ENCODE data around the gene LRRC8D.

Gene LRRC8D

DNA sequence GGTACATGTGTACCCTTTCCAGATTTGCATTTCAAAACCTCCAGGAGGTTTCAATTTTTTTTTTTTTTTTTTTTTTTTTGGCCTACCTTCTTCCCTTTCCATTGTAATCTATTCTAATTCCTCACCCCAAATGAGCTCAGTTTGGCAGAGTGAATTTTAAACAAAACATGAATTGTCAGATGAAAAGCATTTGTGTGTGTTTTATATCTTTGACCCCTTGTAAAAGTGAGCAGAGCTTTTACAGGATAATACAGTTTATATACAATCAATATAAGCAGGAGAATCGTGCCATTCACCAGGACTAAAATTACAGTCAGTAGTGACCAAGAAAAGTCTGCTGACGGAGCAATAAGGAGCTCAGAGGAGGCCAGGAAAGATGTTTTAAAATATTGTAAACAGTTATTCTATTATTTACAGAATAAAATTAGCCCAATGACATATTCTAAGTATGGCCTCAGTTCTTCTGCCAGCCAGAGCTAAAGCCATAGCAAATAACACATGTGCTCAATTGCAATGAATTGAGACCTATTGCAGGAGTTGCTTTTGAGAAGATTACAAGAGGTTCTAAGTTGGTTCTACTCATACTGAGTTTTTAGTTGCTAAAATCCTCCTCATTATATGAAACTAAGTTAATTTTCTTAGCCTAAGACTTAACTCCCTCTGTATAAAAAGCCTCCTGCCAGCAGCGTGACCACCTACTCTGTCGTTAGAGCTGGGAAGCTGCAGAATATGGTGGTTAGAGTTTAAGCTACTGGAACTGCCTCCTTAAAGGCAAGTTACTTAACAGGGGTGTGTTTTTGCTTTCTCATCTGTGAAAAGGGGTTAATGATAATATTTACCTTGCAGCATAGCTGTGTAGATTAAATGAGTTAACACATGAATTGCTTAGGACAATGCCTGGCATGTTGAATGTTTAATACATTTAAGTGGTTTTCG lies 123.3 kb downstream of the LRRC8D start:
- DNase-seq, result no peak

DNA sequence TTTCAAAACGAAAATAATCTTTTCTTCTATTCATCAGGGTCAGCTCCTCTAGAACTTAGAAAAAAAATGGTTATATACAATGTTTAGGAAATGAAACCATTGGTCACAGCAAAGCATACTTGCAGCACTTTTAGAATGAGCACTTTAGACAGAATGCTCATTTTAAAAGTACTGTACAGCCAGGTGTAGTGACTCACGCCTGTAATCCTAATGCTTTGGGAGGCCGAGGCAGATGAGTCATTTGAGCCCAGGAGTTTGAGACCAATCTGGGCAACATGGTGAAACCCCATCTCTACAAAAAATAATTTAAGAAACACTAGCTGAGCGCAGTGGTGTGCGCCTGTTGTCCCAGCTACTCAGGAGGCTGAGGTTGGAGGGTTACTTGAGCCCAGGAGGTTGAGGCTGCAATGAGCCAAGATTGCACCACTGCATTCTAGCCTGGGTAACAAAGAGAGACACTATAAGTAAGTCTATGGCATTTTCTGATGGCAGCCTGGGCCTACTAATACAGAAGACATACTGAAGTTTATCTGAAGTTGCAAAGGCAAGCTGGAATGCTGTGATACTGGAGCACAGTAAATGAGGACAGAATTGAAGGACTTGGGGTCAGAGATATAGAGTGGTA lies 125.1 kb downstream of the LRRC8D start:
- DNase-seq, result peak; percentile 45

DNA sequence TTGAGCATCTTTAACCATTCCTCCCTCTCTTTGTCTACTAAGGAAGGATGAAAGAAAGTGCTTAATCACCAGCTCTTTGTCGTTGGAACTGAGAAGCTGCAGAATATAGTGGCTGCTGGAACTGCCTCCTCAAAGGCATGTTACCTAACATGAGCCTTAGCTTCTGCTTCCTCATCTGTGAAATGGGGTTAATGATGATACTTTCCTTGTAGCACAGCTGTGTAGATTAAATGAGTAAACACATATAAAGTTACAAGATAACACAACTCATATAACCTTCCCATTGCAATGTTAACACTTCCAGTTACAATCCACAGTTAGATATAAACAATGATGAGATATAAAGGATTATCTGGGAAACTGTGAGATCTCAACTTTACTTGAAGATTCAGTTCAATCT lies 125.7 kb downstream of the LRRC8D start:
- DNase-seq, result no peak

DNA sequence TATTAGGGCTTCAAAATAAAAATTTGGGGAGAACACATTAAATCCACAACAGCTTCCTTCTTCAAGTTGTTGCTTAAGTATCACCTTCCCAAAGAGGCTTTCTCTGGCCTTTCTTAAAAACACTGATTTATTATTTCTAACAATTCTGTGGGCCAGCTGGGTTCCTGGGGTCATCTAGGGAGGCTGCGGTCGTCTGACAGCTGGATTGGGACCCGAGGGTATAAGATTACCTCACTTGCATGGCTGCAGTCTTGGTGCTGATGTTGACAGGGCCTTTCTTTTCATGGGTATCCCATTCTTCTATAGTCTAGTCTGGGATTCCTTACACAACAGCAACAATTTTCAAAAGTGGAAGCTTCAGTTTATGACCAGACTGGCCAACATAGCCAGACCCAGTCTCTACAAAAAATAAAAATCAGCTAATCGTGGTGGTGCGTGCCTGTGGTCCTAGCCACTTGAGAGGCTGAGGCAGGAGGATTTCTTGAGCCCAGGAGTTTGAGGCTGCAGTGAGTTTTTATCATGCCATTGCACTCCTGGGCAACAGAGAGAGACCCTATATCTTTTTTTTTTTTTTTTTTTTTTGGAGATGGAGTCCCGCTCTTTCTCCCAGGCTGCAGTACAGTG lies 128.0 kb downstream of the LRRC8D start:
- DNase-seq, result no peak

DNA sequence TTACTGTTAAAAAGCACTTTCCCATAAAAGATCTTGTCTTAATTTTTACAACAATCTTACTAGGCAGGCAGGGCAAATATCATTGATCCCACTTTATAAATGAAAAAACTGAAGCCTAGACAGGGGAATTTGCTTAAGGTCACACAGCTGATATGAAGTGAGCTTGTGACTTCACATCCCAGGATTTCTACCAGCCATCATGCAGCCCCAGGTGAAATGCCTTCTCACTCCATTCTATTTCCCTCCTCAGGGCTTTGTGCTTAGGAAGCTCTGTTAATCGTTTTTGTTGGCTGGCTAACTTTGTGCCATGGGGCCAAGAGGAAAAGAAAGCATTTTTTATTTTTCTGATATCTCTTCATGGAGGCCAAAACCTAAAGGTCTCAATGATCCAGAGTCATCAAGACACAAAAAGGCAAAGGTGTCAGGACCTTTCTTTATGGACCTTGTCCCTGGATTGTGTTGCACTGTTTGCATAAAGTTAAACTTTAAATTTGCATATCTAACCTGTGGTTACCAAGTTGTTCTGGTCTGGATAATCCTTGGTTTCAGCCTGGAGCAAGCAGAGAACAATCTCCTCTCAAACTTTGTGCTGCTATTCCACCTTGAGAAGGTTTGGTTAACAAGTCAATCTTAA lies 129.3 kb downstream of the LRRC8D start:
- DNase-seq, result no peak

DNA sequence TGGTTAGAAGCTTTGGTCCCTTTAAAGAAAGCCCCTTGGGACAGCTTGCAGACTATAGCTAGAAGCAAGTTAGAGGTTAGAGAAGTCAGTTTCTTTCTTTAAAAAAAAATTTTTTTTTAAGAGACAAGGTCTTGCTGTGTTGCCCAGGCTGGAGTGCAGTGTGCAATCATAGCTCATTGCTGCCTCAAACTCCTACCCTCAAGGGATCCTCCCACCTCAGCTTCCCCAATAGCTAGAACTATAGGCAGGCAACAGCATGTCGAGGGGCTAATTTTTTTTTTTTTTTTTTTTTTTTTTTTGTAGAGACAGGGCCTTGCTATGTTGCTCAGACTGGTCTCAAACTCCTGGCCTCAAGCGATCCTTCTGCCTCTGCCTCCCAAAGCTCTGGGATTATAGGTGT lies 129.9 kb downstream of the LRRC8D start:
- DNase-seq, result no peak

DNA sequence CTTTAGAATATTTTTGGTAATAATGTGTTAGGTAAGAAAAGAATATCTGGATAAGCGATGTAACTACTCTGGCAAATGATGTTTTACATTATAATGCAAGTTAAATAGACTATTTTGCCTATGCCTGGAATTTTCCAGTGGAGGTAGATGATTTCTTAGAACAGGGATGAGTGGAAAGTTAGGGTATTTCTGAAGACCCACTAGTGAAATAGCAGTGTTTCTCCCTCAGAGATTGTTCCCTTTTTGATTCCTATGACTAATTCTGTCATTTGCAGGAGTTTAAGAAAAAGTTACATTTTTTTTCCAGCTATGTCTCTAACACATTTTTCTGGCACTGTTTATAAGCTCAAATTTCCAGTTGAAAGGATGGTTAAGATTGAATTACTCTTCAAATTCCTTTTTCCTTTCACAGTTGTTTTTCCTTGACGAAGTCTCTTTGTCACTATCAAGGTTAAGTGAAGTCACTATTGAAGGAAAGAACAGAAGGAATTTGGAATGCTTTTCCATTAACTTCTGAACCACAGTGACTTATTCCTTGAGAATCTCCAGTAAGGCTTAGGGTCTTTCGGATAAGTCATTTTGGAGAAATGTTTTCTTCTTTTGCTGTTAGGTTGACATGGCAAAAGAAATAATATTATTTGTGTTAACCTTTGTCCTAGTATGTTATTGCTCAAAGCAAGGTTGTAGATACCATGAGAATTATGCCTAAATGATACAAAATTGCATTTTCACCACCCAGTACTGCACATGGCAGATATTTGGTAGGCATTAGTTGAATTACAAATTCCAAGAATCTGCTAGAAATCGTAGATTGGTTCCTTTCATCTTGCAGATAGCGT lies 131.2 kb downstream of the LRRC8D start:
- peak; percentile 86 for DNase-seq

DNA sequence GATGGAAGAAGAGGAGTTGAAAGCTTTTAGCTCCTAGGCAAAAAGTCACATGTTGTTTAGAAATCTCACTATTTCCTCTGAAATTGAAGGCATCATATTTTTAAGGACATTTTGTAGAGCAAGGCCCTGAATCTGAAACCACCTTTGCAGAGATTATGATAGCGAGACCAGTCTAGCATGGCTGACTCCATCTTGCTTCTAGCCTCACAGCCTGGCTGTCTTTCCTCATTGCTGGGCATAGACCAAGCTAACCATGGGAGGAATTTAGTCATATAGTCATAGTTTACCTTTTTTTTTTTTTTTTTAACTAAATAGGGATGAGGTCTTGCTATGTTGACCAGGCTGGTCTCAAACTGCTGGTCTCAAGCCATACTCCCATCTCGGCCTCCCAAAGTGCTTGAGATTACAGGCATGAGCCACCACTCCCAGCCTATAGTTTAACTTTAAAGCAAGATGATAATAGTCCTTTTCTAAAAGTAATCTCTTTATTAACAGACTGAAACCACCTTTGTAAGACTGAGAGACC lies 131.8 kb downstream of the LRRC8D start:
- DNase-seq, result no peak

DNA sequence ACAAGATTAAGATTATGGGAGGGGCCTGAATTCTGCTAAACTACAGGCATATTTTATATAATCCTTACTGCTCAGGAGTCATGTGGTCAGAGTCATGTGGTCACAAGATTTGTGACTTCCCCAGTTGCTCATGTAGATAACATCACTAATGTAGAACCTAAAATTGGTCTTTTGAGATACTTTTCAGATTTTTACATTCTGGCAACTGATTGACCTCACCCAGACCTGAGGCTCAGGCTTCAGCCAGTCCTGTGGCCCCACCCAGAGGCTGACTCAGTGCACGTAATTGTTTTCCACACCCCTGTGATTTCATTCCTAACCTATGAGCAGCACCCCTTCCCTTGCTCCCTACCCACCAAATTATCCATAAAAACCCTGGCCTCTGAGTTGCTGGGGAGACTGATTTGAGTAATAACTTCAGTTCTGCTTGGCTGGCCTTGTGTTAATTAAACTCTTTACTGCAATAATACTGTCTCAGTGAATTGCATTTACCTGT lies 132.3 kb downstream of the LRRC8D start:
- DNase-seq, result peak; percentile 87

DNA sequence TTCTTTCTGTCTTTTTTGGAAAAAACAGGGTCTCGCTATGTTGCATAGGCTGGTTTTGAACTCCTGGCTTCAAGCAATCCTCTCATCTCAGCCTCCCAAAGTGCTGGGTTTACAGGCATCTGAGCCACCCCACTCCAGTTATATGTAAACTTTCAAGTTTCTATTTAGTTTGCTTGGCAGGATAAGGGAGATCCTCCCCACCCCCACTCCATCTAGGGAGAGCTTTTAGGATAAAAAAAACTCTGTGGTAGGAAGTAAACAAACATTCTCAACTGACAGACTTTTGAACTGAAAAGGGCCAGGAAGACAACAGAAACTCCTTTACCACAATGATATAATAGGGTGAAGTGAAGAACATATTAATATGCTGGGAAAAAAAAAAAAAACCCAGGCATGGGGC lies 133.1 kb downstream of the LRRC8D start:
- no peak for DNase-seq

DNA sequence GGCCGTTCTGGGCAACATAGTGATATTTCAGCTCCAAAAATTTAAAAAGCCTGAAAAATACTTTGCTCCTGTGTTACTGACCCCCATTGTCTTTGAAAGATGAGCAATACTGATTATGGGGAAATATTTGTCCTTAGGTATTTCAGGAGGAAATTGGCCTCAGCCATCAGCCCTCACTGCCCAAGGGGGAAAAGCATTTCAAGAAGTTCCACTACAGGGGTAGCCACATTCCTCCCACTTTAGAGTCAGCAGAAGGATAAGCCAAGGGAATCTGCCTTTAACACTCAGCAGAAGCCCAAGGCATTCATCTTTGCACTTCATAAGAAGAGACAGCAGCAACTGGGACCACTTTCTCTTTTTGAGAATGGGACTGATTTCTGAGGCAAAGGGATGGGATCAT lies 133.6 kb downstream of the LRRC8D start:
- peak; percentile 24 for DNase-seq

DNA sequence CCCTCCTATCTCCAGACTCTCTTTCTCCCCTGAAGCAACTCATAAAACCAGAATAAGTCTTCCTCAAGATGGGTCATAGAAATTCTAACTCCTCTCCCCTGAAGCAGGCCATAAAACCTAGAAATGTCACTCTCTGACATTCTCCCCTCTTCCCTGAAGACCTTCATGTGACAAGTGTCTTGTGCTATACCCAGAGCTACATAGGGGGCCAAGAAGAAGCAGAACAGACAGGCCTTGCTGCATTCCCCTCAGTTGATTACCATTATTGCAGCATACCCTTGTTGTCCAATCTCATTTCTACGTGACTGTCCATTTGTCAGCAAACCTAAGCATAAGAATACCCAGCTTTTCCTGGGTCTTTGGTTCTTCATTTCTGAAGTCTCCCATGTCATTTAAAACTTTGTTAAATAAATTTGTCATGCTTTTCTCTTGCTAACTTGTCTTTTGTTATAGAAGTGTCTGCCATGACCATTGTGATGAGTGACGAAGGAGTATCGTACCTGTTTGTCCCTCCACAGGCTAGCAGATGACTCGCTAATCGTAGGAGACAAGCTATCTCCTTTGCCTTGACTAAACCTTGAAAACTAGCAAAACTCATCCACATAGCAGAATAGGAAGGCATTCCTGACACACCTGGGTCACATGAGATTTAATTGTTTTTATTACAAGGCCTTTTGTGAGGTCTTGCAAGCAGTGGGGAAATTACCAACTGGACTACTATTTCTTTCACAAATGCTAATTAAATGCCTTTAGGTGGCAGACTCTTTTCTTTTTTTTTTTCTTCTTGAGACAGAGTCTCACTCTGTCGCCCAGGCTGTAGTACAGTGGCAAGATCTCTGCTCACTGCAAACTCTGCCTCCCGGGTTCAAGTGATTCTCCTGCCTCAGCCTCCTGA lies 134.7 kb downstream of the LRRC8D start:
- no peak for DNase-seq

DNA sequence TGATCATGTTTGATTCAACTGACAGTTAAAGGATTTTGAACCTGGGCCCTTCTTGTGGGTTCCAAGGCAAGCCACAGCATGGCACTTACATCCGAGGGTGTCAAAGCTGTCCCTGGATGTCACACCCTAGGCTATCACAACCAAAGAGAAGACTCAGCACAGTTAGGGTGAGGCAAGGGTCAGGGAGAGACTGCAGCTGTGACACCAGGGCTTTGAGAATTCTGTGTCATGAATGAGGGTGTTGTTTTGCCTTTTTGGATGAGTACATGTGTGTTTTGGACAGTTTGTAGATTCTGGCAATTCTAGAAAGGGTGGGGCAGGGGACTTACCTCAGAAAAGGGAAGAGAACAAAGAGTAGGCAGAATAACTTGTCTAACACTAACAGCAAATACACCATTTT lies 136.3 kb downstream of the LRRC8D start:
- DNase-seq, result no peak

DNA sequence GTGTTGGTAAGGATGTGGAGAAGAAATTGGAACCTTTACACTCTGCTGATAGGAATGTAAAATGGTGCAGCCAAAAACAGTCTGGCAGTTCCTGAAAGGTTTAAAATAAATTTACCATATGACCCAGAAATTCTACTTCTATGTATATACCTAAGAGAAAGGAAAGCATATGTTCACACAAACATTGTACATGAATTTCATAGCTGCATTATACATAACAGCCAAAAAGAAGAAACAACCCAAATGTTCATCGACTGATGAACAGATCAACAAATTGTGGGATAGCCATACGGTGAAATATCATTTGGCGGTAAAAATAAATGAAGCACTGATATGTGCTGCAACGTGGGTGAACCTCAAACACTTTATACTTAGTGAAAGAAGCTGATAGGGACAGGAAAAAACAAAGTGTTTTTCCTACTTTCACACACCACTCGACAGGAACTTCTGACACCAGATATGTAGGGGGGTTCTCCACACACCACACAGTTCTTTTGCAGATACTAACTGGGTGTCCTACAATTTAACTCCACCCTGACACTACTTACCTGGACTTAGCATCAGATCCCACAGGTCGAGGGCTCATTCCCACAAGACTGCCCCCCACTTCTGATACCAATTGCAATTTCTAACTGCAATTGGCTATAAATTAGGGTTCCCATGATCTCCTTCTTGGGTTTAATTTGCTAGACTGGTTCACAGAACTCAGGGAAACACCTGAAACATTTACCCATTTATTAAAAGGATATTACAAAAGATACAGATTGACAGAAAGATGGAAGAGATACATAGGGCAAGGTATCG lies 138.2 kb downstream of the LRRC8D start:
- DNase-seq, result no peak

DNA sequence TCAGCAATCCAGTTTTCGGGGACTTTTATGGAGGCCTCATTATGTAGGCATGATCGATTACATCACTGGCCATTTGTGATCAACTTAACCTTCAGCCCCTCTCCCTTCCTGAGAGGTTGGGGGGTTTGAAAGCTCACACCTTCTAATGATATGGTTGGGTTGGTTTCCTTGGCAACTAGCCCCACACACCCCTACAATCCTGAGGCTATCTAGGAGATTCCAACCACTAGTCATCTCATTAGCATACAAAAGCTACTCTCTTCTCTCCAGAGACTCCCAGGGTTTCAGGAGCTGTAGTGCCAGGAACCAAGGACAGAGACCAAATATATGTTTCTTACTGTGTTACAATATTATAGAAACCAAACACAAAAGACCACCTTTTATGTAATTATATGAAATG lies 138.9 kb downstream of the LRRC8D start:
- DNase-seq, result no peak

DNA sequence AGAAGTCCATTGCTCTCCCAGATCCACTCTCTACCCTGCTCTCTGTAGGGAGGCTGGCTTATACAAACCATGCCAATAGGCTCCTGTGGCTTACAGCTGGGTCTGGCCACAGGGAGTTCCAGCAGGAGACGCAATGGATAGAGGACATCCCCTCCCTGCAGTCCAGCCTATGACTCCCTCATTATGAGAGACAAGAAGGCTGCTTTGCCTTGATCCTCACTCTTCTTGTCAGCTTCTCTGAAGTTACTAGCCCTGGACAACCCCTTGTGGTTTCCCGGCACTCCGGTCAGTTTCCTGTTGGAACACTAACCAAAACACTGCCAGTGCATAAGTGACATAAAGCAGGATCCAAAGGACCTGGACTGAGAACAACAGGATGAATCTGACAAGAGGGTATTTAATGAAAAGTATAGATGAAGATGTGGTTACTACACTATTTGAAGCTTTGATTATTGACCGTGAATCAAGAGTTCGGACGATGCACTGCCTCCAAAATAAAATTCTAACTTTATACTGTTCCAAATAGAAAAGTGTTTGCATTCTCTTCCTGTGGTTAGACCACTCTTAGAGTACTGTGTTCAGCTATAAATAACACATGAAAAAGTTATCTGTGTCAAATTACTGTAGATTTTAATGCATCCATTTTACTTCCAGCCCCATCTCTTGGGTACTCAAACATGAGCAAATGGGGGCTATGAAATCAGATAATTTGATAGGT lies 141.4 kb downstream of the LRRC8D start:
- peak; percentile 46 for DNase-seq

DNA sequence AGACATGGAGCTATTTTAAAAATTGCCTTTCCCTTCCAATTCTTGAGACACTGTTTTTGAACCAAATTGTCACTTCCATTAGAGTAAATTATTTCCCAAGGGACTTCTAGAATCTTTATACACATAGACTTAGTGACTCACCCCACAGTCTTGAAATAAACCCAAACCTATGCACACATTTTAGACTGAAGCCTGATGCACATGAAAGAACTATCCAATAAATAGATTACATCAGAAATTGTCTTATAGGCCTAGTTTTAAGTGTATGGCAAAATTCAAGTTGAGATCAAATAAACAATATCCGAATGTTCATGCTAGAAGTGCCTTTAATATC lies 141.9 kb downstream of the LRRC8D start:
- DNase-seq, result peak; percentile 69

DNA sequence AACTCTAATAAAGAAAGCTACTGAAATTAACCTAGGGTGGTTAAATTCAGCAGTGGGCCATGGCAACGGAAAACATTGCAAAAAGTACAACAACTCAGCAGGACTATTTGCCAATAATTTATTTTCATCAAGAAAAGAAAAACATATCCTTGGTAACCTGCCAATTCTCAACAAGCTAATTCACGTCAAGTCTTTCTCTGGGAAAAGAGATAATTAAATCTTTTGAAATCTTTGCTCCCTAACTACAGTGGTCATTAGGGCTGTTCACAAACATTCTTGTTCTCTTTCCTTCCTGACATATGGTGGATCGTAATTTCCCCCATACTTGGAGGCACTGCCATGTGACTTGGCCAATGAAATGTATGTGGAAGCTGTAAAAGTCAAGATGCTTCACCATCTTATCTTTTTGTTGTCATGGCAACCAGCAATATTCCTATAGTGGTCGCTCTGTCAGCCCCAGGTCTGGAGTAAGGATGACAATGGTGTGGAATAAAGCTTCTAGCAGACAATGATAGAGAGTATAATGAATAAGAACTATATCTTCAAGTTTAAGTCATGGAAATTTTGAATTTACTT lies 144.4 kb downstream of the LRRC8D start:
- DNase-seq, result no peak

DNA sequence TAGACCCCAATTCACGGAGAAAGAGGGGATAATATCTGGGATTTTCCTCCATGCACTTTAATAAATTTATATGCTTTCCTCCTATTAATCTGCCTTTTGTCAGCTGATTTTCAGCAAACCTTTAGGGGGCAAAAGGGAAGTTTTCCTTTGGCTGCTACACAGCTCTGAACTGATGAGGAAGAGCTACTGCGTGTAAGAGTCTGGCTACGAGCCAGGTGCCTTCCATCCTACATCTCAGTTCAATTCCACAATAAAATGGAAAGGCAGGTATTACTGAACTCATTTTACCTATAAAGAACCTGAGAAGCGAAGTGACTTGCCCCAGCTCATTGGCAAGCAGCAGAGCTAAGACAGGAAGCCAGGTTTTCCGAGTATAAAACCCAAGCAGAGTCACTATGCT lies 145.8 kb downstream of the LRRC8D start:
- DNase-seq, result no peak

Measured in fibroblast of upper back skin (primary cell).